Activated naive CD4-positive, alpha-beta T cell treated with anti-CD3 and anti-CD28 coated beads, Interleukin-2, amount 10 ng/mL, durations not matched to agents 5 hours and 36 hours (primary cell): ENCODE data around the gene ARAP3. TPM values are rescaled to one million over a fixed set of nuclear protein-coding genes. Genes with fewer than 3 reads are reported as not detected.

Experiments used
- total RNA-seq, 2 experiments: library from RNA; stranded (reverse); gene quantifications; one replicate each; pipeline ENCODE4 v1.2.3, GENCODE V29; 2021

The ARAP3 gene, protein sequence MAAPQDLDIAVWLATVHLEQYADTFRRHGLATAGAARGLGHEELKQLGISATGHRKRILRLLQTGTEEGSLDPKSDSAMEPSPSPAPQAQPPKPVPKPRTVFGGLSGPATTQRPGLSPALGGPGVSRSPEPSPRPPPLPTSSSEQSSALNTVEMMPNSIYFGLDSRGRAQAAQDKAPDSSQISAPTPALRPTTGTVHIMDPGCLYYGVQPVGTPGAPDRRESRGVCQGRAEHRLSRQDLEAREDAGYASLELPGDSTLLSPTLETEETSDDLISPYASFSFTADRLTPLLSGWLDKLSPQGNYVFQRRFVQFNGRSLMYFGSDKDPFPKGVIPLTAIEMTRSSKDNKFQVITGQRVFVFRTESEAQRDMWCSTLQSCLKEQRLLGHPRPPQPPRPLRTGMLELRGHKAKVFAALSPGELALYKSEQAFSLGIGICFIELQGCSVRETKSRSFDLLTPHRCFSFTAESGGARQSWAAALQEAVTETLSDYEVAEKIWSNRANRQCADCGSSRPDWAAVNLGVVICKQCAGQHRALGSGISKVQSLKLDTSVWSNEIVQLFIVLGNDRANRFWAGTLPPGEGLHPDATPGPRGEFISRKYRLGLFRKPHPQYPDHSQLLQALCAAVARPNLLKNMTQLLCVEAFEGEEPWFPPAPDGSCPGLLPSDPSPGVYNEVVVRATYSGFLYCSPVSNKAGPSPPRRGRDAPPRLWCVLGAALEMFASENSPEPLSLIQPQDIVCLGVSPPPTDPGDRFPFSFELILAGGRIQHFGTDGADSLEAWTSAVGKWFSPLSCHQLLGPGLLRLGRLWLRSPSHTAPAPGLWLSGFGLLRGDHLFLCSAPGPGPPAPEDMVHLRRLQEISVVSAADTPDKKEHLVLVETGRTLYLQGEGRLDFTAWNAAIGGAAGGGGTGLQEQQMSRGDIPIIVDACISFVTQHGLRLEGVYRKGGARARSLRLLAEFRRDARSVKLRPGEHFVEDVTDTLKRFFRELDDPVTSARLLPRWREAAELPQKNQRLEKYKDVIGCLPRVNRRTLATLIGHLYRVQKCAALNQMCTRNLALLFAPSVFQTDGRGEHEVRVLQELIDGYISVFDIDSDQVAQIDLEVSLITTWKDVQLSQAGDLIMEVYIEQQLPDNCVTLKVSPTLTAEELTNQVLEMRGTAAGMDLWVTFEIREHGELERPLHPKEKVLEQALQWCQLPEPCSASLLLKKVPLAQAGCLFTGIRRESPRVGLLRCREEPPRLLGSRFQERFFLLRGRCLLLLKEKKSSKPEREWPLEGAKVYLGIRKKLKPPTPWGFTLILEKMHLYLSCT (N-terminal part only)
- 1 to 10 TPM; 7.2 to 7.3 TPM for total RNA-seq

DNA sequence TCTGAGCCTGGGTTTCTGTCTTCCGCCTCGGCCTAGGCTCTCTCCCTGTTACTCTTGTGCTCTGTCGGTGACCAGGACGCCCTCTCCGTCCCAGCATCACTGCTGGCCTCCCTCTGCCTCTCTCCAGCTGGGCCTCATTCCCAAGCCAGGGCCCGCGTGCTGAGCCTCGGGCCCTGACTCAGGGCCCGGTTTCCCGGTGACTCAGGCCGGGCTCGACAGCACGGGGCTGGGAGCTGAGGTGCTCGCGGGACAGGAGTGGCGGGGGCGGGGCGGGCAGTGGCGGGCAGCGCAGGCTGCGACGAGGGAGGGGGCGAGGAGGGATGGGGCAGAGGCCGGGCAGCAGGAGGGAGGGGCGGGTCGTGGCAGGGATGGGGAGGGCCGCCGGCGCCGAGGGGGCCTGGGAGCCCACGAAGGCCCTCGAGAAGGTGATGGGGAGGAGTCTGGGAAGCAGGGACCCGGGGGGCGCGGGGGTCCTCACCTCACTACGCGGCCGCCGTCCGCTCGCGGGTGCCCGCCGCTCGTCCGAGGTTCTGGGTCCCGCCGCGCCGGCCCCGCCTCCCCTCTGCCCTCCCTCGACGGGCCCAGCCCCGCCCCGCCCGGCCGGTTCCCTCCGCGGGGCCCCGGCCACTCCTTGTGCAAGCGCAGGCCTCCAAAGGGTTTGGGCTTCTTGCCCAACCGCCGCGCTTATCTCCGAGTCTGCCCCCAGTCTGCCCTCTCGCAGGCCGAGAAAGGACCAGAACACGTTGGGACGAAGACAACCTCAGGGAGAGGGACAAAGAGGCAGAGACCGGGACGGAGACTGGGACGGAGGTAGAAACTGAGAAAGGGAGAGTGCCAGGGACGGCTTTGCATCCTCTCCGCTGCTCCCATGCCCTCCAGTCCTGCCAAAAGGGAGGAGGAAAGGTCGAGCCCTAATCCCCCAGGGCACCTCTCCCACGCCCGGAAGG lies at the start of gene ARAP3:
Gene ARAP3 (minus strand): TSS at position 536 of the 947 bp plus-strand sequence. CDS start 1,744 bp downstream, outside the sequence.

GRCh38 chr5:141650851-141651727 lies 30.9 kb downstream of the ARAP3 start, which contains the start of gene FCHSD1:
FCHSD1 (minus strand) TSS chr5:141651418; CDS start chr5:141651368, 50 bp downstream.

DNA sequence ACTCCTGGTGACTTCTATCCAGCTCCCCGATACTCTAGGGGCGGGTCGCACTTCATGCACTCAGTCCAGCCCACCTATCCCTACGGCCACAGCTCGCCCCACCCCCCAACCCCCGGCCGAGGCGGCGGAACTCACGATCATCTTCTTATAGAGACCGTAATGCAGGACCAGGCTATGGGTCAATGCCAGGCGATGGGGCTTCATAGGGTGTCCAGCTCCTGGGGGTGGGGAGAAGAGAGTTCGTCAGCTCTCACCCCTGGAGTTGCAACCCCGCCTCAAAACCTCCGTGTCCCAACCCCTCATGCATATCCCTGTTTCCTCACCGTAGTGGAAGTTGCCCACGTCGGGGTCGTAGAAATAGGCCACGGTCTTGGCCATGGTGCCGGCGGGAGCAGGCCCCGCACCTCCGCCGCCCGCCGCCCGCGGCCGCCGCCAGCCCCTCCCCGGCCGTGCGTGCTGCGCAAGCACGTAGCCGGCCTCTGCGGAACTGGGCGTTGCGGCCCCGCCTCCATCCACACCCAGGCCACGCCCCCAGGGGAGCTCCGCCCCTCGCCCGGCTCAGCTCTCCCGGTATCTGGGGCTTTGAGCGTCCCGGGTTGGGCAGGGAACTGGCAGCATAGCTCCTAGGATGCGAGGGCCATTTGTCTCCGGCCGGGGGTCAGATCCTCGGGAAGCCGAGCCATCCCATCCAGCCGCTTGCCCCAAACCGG lies 45.5 kb downstream of the ARAP3 start, which contains the start of the genes HDAC3 and RELL2:
Gene HDAC3 (minus strand): TSS at position 437 of the 710 bp plus-strand sequence. CDS start 59 bp downstream, at position 378.
Gene RELL2 (plus strand): TSS at position 585 of the 710 bp plus-strand sequence. CDS start 1,229 bp downstream, outside the sequence.

DNA sequence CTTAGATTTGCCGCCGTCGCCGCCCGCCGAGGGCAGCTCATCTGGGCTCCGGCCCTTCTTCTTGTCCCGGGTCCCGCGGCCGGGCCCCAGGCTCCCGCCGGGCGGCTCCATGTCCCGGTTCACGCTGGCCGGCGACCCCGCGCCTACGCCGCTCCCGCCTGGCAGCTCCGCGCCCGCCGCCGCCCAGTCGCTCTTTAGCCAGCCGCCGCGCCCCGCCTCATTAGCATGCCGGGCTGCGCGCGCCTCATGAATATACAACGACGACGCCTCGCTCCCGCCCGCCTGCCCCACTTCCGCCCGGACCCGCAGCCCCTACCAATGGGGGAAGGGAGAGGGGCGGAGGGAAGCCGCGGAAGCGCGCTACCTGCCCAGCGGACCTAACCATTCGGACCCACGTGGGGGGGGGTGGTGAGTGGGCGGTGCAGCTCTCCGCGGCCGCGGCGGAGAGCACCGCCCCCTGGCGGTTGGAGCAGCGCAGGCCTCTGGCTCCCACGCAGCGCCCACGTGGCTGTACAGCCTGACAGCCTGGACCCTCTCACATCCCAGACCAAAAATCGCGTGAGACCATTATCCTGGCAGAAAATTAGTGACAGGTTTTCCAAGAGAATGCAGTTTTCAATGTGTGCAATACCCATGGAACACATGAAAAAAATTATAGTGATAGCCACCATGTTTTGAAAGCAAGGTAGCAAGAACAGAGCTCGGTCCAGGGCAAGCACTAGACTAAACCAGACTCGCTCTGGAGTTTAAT lies 63.1 kb downstream of the ARAP3 start, which contains the start of gene DIAPH1:
Gene DIAPH1 (minus strand): TSS at position 197 of the 751 bp plus-strand sequence. CDS start 86 bp downstream, at position 111.

Other genes with a start within 250 kb of the ARAP3 start
- gene PCDHGC3, start 206.3 kb downstream of the ARAP3 start, total RNA-seq: not detected
- not detected for gene PCDHGC4, start 197.2 kb downstream of the ARAP3 start, total RNA-seq
- not detected for gene PCDHGC5, start 193.1 kb downstream of the ARAP3 start, total RNA-seq
- 100 to 1,000 TPM; 245 to 254 TPM for gene DIAPH1, start 63.2 kb downstream of the ARAP3 start, total RNA-seq
- 10 to 100 TPM; 67.0 to 69.4 TPM for gene HDAC3, start 45.4 kb downstream of the ARAP3 start, total RNA-seq
- gene RELL2, start 45.2 kb downstream of the ARAP3 start, total RNA-seq: 10 to 100 TPM; 22.9 to 25.3 TPM
- gene FCHSD1, start 30.8 kb downstream of the ARAP3 start, total RNA-seq: 10 to 100 TPM; 61.7 to 64.8 TPM
- not detected for gene PCDH1, start 196.2 kb upstream of the ARAP3 start, total RNA-seq
- gene DELE1, start 241.6 kb upstream of the ARAP3 start, total RNA-seq: 10 to 100 TPM; 85.8 to 92.5 TPM